Calu3 (cell line): Measurements from ENCODE around the gene TRIM50. TPM values are rescaled to one million over a fixed set of nuclear protein-coding genes. Genes with fewer than 3 reads are reported as not detected.
"Not testable (repeated sequence)": the region's sequence is repeated elsewhere in the genome, so short reads cannot be mapped to it uniquely, and the experiment has no call there.

Source experiments
- BruUV-seq: library from RNA; stranded (reverse); fragments of 400-500 nt; replicated peaks from 2 replicates; lab custom pipeline; 2021; lab: Mats Ljungman, UMichigan
- CTCF ChIA-PET: fragments of 300-600 bp; sonication (Branson Sonifier 250); formaldehyde crosslinking; loops from one replicate; lab custom pipeline; 2022; ENCODE audit warnings: antibody characterized with exemption; lab: Charles Lee
- DNase-seq: peaks from one replicate; pipeline ENCODE4 v3.0.0; 2022
- H3K27ac Mint-ChIP-seq: one replicate; pipeline ENCODE4 v1.8.0; 2022; ENCODE audit warnings: mixed read lengths; ENCODE audit not compliant: unreplicated experiment
- H3K27me3 Mint-ChIP-seq: one replicate; pipeline ENCODE4 v1.8.0; 2022; ENCODE audit warnings: mixed read lengths; ENCODE audit not compliant: unreplicated experiment
- H3K36me3 Mint-ChIP-seq: one replicate; pipeline ENCODE4 v1.8.0; 2022; ENCODE audit warnings: mild to moderate bottlenecking, moderate library complexity, mixed read lengths; ENCODE audit not compliant: insufficient read depth, unreplicated experiment
- H3K4me1 Mint-ChIP-seq: one replicate; pipeline ENCODE4 v1.8.0; 2022; ENCODE audit warnings: mild to moderate bottlenecking, low read depth, mixed read lengths; ENCODE audit not compliant: unreplicated experiment
- H3K4me3 Mint-ChIP-seq: one replicate; pipeline ENCODE4 v1.8.0; 2022; ENCODE audit warnings: mild to moderate bottlenecking, low read depth, moderate library complexity, mixed read lengths; ENCODE audit not compliant: unreplicated experiment
- H3K9me3 Mint-ChIP-seq: one replicate; pipeline ENCODE4 v1.8.0; 2022; ENCODE audit warnings: low read depth, mixed read lengths; ENCODE audit not compliant: unreplicated experiment
- CTCF ChIP-seq: fragments of 200-600 bp; IDR thresholded peaks from one replicate; pipeline ENCODE4 v1.8.0; 2022; ENCODE audit warnings: antibody characterized with exemption; ENCODE audit not compliant: unreplicated experiment
- intact Hi-C: fragments of 100-400 bp; cut with micrococcal nuclease; formaldehyde crosslinking; loops from one replicate; pipeline ENCODE4 v1.10.0; 2022; ENCODE audit not compliant: unreplicated experiment
- total RNA-seq: library from RNA; stranded (reverse); gene quantifications from 2 replicates; pipeline ENCODE4 v1.2.3, GENCODE V29; 2022

The TRIM50 gene
- total RNA-seq, 1 experiment from 2014 or later: not detected

DNA sequence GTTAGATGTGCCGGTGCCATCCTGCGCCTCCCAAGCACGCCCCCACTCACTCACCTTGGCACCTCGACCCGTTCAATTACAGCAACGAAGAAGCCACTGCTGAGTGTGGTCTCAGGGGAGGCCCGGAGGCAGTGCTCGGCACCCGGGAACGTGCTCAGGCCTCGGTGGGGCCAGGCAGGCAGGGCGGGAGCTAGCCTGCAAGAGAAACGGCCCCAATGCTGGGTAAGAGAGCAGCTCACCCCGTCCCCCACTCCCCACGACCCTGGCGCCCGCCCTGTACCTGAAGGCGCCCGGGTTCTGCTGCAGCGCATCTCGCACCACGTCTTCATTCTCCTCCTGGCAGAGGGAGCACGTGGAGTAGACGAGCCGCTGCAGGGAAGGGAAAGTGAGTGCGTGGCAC lies 24.3 kb downstream of the TRIM50 start:
- no peaks in the 10 kb centered on the region for H3K27me3 Mint-ChIP-seq
- intact Hi-C loops: no loop called here
- no peak overlapping the region for H3K27ac Mint-ChIP-seq
- BruUV-seq: no TSS peak
- no peaks in the 10 kb centered on the region for H3K9me3 Mint-ChIP-seq
- H3K36me3 Mint-ChIP-seq: peaks cover 15% of the 10 kb centered on the region
- no peak for DNase-seq
- CTCF ChIA-PET: interaction anchor here (0.6 kb wide), 1 partner anchor 79 kb away, joined by 6 read pairs; no protein-coding TSS in a partner anchor
- no peak overlapping the region for H3K4me3 Mint-ChIP-seq
- TF ChIP-seq CTCF: no peak
- H3K4me1 Mint-ChIP-seq: peaks cover 10% of the 10 kb centered on the region

DNA sequence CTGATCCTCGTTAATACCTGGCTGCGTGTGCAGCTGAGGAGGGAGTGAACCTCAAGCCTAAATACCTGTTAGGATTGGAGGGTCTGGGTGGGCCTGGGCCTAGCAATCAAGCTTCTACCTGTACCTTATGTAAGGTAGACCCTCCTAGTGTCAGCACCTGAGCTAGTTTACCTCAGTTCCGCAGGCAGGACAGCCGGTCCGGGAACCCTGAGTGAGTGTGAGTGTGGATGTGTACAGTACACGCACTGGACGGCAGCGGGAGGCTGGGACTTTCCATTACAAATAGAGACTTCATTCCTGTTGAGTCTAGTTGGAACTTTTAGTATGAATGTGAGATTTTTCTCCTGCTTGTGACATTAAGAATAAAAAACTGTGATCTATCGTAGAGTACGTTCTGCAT lies 25.0 kb downstream of the TRIM50 start:
- BruUV-seq, H3K9me3 Mint-ChIP-seq, H3K36me3 Mint-ChIP-seq, DNase-seq, H3K27ac Mint-ChIP-seq, H3K4me3 Mint-ChIP-seq, intact Hi-C loops, H3K27me3 Mint-ChIP-seq: not testable (repeated sequence)
- CTCF ChIA-PET: interaction anchor here (0.6 kb wide), 1 partner anchor 80 kb away, joined by 6 read pairs; no protein-coding TSS in a partner anchor
- peaks cover 10% of the 10 kb centered on the region for H3K4me1 Mint-ChIP-seq

DNA sequence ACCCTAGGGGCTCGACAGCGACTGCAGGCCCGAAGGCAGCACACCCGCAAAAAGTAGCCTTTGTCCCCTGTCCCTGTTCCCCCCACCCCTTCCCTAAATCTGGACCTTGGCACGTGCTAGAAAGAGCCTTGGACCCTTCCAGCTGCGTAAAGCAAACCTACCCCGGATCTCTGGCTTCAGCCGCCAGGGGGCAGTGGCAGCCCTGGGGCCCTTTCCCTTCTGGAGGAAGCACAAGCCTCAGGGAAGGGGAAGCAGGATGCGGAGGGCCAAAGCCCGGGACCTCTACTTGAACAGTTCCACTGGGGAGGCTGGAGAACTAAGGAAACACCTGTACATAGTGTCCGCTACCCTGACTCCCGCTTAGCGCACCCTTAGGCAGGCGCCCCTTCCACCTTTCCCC lies 26.8 kb downstream of the TRIM50 start:
- BruUV-seq, intact Hi-C loops, H3K4me1 Mint-ChIP-seq: not testable (repeated sequence)

GRCh38 chr7:73299812-73300211 lies 28.1 kb downstream of the TRIM50 start:
- H3K27ac Mint-ChIP-seq, H3K9me3 Mint-ChIP-seq, BruUV-seq, intact Hi-C loops, H3K36me3 Mint-ChIP-seq, CTCF ChIA-PET, H3K27me3 Mint-ChIP-seq, H3K4me1 Mint-ChIP-seq, DNase-seq, H3K4me3 Mint-ChIP-seq: not testable (repeated sequence)

More for the DNA sequence above, 26.8 kb downstream of the TRIM50 start:
- H3K27ac Mint-ChIP-seq, H3K9me3 Mint-ChIP-seq, H3K36me3 Mint-ChIP-seq, DNase-seq, H3K4me3 Mint-ChIP-seq, H3K27me3 Mint-ChIP-seq, CTCF ChIA-PET: not testable (repeated sequence)

DNA sequence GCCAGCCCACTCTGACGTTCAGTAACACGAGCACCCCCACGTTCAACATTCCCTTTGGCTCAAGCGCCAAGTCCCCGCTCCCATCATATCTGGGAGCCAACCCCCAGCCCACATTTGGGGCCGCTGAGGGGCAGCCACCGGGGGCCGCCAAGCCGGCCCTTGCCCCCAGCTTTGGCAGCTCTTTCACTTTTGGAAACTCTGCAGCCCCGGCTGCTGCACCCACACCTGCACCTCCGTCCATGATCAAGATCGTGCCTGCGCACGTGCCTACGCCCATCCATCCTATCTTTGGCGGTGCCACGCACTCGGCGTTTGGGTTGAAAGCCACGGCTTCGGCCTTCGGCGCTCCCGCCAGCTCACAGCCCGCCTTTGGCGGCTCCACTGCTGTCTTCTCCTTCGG lies 30.2 kb downstream of the TRIM50 start:
- CTCF ChIA-PET, H3K9me3 Mint-ChIP-seq, BruUV-seq, intact Hi-C loops, H3K36me3 Mint-ChIP-seq, H3K4me1 Mint-ChIP-seq, H3K27ac Mint-ChIP-seq, DNase-seq, H3K4me3 Mint-ChIP-seq, H3K27me3 Mint-ChIP-seq: not testable (repeated sequence)

- H3K9me3 Mint-ChIP-seq, CTCF ChIA-PET, H3K4me3 Mint-ChIP-seq, H3K36me3 Mint-ChIP-seq, DNase-seq, H3K27me3 Mint-ChIP-seq, BruUV-seq, H3K4me1 Mint-ChIP-seq, H3K27ac Mint-ChIP-seq, intact Hi-C loops: not testable (repeated sequence)
These were observed 30.6 kb downstream of the TRIM50 start for GRCh38 chr7:73297235-73297634.

GRCh38 chr7:73277210-73277609 lies 50.7 kb downstream of the TRIM50 start:
- H3K27me3 Mint-ChIP-seq, DNase-seq, H3K4me1 Mint-ChIP-seq, H3K4me3 Mint-ChIP-seq, H3K9me3 Mint-ChIP-seq, intact Hi-C loops, H3K27ac Mint-ChIP-seq, H3K36me3 Mint-ChIP-seq, BruUV-seq, CTCF ChIA-PET: not testable (repeated sequence)

DNA sequence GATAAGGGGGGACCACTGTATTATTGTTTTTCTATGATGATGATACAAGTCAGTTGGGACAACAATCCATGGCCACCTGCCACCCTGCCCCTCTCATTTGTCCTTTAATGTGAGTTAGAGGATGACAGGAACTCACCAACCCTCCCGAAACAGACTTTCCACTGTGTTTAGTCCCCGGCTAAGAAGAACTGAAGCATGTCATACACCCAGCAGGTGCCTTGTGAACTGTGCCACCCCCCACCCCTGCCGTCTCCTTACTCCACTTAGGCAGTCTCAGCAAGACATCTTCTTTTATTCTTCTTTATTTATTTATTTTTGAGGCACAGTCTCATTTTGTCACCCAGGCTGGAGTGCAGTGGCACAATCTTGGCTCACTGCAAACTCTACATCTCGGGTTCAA lies 60.1 kb downstream of the TRIM50 start:
- H3K4me1 Mint-ChIP-seq, H3K27me3 Mint-ChIP-seq, CTCF ChIA-PET, DNase-seq, H3K27ac Mint-ChIP-seq, intact Hi-C loops, H3K4me3 Mint-ChIP-seq, H3K9me3 Mint-ChIP-seq, H3K36me3 Mint-ChIP-seq, BruUV-seq: not testable (repeated sequence)

GRCh38 chr7:73266719-73267368 lies 61.0 kb downstream of the TRIM50 start:
- H3K9me3 Mint-ChIP-seq, H3K4me3 Mint-ChIP-seq, H3K36me3 Mint-ChIP-seq, H3K27me3 Mint-ChIP-seq, intact Hi-C loops, DNase-seq, H3K4me1 Mint-ChIP-seq, BruUV-seq, H3K27ac Mint-ChIP-seq, CTCF ChIA-PET: not testable (repeated sequence)
